Measurements from ENCODE around the gene ITLN2. TPM values are rescaled to one million over a fixed set of nuclear protein-coding genes. Genes with fewer than 3 reads are reported as not detected.
A peak's percentile ranks its signal among the peaks of the same experiment; 100 is the strongest.

The ITLN2 gene
- total and polyA plus RNA-seq, 2 of the 8 experiments (the other 6 are each of a cell fraction or from before 2014, with no cell fraction given) = 4.7 to 6.3 TPM

GRCh38 chr1:160987359-160988050, 32.9 kb upstream of the ITLN2 start (continued):
- TF ChIP-seq CHD7 (IDR thresholded peaks at IDR 0.05; ENCODE audit: insufficient replicate concordance, low read length) (peak; percentile 38), CHD2 (IDR thresholded peaks at IDR 0.05; ENCODE audit: low read length) (no peak)

Measured in H1 (cell line).